AG10803 (cell line): ENCODE results near the gene SRSF9.
"Not testable (repeated sequence)": the region's sequence is repeated elsewhere in the genome, so short reads cannot be mapped to it uniquely, and the experiment has no call there.

ENCODE experiments used
- DNase-seq: peaks from one replicate; pipeline ENCODE4 v3.0.0; 2010; ENCODE audit warnings: low read depth
- H3K4me3 ChIP-seq: 2 replicates; pipeline ENCODE4 v1.5.1; 2011; ENCODE audit warnings: mild to moderate bottlenecking, low read length, control low read depth
- CTCF ChIP-seq: conservative IDR thresholded peaks from 2 replicates; pipeline ENCODE4 v1.5.1; 2011; ENCODE audit warnings: mild to moderate bottlenecking, low read length, control low read depth, inconsistent platforms

The SRSF9 gene

GRCh38 chr12:120490325-120490724, 20.8 kb upstream of the SRSF9 start:
- no peak for DNase-seq
- TF ChIP-seq CTCF = no peak
- H3K4me3 ChIP-seq = no peak overlapping the region

GRCh38 chr12:120489018-120489417, 19.5 kb upstream of the SRSF9 start:
- H3K4me3 ChIP-seq = no peak overlapping the region
- no peak for DNase-seq
- no peak for TF ChIP-seq CTCF

GRCh38 chr12:120488057-120488640, 18.6 kb upstream of the SRSF9 start:
- no peak for DNase-seq
- no peak for TF ChIP-seq CTCF
- no peak overlapping the region for H3K4me3 ChIP-seq

- not testable (repeated sequence) for DNase-seq
These were observed 18.0 kb upstream of the SRSF9 start for GRCh38 chr12:120487552-120487951.

GRCh38 chr12:120485961-120486881, 16.7 kb upstream of the SRSF9 start:
- no peak for DNase-seq
- no peak overlapping the region for H3K4me3 ChIP-seq
- no peak for TF ChIP-seq CTCF

More at GRCh38 chr12:120487552-120487951, 18.0 kb upstream of the SRSF9 start:
- H3K4me3 ChIP-seq = not testable (repeated sequence)

GRCh38 chr12:120483621-120484020, 14.1 kb upstream of the SRSF9 start:
- no peak for TF ChIP-seq CTCF
- no peak overlapping the region for H3K4me3 ChIP-seq
- DNase-seq = no peak

GRCh38 chr12:120481022-120481767, 11.6 kb upstream of the SRSF9 start:
- no peak overlapping the region for H3K4me3 ChIP-seq
- TF ChIP-seq CTCF = no peak
- no peak for DNase-seq
